HG03139 (cell line): ENCODE data around the gene PIEZO2.
"Not testable (repeated sequence)": the region's sequence is repeated elsewhere in the genome, so short reads cannot be mapped to it uniquely, and the experiment has no call there.

ENCODE experiments used
- ATAC-seq: cut with Tn5 transposase; IDR thresholded peaks from one replicate; pipeline ENCODE4 v1.9.1; 2021; ENCODE audit not compliant: unreplicated experiment

The PIEZO2 gene

DNA sequence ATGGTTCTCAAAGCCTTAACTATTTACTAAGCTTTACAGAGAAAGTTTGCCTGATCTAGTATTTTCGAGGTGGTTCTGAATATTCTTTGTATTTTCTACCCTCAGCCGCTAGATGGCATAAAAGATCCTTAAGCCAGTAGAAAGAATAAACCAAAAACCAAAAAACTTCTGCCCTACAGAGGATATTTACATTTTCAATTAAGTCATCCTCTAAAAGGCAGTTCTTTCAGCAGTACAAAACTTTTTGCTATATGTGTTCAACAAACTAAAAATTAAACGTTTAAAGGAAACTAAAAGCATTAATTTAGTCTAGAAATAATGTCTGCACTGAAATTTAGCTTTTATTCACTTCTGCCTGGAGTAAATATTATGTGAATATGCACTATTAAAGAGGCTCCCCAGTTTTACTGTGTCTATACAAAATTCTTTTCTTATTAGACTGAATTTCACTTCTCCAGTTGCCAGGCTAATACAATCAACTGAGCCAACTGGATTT lies 297.5 kb downstream of the PIEZO2 start:
- ATAC-seq, result no peak

DNA sequence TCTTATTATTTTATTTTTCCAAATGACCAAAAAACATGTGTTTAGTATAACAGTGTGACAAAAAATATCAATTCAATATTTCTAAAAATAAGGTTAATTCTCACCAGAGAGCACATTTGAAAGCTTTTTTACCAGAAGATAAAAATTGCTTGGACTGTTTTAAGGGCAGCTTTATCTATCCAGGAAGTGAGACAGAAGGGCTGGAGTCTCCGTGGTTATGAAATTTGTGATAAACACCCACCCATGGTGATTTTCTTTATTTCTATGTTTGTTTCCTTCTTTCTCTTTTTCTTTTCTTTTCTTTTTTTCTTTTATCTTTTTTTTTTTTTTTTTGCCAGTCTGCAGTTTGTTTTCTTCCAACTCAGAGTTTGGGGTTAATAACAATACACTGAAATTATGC lies 298.5 kb downstream of the PIEZO2 start:
- no peak for ATAC-seq

DNA sequence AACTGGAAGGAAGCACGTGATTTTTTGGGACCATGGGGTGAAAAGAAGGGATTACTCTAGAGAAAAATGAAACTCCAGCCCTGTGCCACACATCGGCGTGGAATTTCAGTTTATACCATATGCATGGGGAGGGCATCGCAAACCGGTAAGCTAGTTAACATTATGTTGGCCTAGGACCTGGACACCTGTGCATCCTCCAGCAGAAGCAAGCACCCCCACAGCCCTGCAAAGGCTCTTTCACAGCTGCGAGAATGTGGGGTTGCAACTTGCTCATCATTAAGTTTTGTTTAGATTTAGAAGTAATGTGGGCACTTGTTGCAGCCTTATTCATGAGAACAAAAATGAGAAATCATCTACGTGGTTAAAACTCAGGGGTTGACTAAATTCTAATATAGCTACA lies 299.2 kb downstream of the PIEZO2 start:
- ATAC-seq, result no peak

DNA sequence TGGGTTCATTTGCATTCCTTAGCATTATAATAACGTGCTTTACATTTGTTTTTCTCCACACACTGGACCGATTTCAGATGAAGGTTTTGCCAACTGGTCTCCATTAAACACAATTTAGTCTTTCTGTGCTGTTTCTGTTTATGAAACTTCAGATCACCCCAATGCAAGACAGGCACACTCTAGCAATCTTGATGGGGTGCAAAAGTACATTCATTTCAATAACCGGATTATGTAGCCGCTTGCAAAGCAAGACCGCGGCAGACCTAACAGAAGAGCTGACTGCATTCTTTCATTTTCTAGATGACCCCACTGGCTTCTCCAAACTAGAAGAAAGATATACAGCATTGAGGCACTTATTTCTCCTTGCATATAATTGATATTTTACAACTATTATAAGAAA lies 301.5 kb downstream of the PIEZO2 start:
- no peak for ATAC-seq

DNA sequence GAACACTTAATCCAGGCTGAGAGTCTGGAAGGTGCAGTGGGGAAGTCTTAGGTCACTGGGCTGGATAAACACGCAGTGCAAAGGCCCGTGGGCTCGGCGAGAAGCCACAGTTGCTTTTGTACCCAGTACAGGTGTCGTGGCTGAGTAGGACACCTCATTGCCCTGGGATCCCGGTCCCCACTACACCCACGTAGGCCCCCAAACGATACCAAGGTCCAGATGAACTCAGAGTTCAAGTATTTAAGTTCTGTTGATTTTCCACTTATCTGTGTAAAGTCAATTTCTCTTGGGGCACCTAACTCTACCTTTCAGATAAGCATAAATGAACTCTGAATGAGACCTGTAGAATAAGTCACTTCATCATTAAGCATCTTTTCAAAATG lies 302.0 kb downstream of the PIEZO2 start:
- ATAC-seq, result no peak

DNA sequence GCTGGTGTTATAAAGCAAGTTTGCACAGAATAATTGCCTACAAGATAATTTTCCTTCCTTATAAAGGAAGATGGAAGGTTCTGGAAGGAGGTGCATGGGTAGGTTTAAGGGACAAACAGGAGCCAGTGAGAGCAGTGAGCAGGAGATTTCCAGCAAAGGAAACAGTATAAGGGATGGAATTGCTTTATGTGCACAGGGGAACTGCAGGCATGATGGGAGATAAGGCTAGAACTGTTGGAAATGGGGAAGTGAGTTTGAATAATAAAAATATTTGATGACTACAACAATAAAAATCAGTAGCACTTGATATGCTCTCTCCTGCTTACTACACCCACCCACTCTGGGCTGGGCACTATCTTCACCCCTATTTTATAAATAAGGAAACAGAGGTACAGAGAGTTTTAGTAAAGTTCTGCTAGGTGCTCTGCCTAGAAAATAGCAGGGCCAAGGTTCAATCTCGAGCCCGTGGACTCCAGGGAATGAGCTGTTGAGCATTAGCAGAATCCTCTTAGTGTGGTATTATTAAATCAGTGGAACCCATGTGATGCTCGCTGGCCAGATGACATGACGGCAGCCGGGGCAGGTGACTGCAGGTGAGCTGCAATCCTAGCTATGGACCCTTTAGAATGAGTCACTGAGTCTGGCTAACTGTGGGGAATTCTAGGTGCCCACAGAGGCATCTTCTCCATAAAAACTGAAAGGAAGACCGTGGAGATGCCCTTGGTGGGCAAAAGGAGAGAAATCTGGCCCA lies 302.5 kb downstream of the PIEZO2 start:
- no peak for ATAC-seq

DNA sequence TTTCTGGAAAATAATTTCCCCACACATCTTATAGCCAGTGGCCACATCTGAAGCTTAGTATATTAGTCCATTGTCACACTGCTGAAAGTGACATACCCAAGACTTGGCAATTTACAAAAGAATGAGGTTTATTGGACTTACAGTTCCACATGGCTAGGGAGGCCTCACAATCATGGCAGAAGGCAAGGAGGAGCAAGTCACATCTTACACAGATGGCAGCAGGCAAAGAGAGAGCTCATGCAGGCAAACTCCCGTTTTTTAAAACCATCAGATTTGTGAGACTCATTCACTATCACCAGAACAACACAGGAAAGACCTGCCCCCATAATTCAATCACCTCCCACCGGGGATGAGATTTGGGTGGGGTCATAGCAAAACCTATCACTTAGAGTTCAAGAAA lies 303.3 kb downstream of the PIEZO2 start:
- ATAC-seq, result not testable (repeated sequence)

DNA sequence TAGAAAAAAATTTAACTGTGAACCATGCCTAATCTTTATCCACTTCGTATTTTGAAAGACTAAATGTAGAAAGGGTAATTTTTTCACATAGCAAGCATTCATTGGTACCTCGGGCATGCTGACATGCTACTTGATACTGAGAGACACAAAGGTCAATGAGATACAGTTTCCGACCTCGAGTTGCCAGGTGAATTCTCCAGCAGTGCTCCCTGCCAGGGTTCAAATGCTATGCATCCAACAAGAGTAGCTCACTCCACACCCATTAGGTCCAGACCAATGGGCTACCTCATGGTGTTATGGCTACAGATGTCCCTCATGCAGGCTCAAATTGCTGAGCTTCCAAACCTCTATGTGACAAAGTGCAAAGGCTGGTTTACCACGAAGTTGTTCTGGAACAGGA lies 305.8 kb downstream of the PIEZO2 start:
- no peak for ATAC-seq

DNA sequence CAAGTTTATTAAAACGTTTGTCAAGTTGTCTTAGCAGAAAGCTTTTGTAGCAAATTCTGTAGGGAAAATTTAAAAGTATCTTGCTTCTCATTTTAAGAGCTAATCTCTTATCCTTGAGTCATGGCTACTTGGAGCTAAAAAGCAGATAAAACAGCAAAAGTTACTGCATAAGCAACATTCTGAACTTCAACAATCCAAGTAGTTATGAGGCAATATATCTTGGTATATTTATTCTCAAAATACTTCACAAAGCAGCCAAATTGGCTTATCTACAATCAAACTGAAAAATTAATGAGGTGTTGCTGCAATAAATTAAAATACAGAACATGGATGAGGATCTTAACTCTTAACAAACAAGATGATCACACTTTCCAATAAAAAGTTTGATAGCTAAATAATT lies 306.5 kb downstream of the PIEZO2 start:
- ATAC-seq, result no peak

DNA sequence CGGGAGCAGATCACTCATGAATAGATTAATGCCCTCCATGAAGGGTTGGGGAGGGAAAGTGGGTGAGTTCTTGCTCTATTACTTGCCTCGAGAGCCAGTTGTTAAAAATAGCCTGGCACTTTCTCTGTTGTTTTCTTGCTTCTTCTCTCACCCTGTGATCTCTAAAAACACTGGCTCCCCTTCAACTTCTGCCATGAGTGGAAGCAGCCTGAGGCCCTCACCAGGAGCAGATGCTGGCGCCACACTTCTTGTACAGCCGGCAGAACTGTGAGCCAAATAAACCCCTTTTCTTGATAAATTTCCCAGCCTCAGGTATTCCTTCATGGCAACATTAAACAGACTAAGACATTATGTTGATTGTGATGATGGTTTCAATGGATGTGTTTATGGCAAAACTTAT lies 307.0 kb downstream of the PIEZO2 start:
- no peak for ATAC-seq

DNA sequence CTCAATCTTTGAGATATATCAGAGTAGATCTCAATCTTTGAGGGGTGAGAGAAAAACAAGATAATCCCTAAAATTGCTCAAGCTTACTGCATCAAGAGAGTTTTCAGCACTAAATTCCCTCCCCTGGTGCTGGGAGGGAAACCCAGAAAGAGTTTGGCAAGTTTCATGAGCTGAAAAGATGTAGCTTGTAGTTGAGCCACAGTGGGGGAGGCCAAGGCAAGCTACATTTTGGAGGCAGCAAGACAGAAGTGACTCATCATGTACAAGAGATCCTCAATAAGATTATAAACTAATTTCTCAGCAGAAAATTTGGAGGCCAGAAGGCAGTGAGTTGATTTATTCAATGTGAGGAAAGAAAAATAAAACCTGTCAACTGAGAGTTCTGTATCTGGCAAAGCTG lies 308.2 kb downstream of the PIEZO2 start:
- ATAC-seq, result no peak

DNA sequence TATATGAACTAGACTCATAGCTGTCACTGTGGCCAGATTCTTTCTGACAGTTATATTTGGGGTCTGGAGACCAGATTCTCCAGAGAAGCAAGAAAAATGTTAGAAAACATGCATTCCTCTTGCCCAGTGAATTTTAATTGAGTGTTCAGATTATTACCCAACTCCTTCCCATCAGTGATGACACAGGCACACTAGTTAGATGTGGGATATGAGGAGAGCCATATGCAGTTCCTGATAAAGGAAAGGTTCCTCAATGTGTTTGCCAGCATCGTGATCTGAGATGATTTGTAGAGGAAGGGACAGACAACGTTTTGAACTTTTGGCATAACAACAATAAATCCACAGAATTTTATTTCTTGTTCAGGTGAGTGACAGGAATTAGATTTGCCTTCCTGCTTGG lies 308.6 kb downstream of the PIEZO2 start:
- no peak for ATAC-seq

DNA sequence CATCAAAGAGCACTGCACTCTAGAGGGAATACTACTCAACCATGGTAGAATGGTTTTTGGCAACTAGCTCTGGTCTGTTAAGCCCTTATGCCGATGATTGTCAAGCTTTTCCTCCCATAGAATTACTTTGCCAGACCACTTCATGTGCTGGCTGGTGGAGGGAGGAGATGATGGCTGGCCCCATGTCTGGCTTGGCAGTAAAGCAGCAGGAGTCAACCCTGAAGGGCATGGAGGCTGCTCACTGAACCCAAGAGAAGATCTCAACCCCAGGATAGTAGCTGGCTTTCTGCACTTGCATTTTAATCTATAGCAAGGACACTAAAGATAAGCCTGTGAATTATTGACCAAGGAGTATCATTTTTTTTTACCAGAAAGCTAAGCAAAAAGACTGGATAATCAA lies 309.9 kb downstream of the PIEZO2 start:
- ATAC-seq, result no peak

DNA sequence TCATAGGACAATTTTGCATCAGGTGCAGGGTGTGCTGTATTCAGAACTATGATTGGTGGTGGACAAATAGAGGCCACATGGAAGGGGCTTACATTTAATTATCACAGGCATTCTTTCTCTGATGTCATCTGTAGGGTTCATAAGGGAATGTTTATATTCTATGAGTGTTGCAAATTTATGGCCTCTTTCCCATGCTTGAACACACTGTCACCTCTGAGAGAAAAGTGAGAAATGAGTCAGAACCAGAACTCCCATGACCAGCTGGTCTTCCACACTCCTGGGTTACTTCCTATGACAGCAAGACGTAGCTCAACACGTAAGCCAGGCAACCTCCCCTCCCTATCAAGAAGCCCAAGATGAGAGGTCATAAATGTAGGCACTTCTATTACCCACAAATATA lies 310.8 kb downstream of the PIEZO2 start:
- ATAC-seq, result no peak

DNA sequence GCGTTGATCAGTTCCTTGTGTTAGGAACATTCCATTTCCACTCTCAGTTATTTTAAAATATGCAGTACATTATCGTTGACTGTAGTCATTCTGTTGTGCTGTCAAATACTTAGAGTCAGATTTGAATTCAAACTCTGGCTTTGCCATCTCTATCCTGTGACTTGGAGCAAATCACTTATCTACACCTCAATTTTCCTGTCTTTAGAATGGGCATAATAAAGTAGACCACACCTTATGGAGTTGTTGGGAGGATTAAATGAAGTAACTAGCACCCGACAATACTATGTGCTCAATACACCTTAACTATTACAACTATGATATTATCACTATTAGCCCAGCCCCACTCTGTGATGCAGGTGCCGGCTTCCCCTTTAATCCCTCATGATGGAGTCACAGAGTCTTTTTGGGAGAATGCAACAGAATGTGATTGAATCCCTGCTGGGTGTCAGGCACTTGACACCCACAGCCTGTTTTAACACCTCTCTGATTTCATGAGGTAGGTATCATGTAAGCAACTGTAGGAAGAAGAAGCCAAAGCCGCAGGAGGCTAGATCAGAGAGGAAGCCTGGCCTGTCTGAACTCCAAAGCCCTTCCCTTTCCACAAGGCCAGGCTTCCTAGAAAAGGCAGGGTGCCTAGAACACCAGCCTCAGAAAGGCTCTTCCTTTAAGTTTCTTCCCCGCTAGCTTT lies 315.1 kb downstream of the PIEZO2 start:
- no peak for ATAC-seq

DNA sequence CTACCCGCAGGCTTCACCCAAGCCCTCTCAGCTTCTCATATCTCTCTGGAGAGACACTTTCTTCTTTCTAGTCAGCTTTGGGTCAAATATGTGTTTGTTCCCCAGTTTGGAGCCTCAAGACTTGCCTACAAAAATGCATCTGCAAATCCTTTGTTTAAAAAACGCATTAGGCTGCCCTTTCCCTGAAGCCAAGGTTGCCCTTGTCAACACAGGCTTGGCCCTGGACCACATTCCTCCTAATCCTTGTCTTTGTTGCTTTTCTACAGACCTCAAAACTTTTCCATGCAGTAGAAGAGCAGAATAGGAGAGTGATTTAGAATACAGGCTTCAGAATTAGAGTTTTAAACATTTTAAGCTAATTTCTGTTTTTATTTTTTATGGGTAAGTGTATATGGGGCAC lies 315.7 kb downstream of the PIEZO2 start:
- ATAC-seq, result no peak

DNA sequence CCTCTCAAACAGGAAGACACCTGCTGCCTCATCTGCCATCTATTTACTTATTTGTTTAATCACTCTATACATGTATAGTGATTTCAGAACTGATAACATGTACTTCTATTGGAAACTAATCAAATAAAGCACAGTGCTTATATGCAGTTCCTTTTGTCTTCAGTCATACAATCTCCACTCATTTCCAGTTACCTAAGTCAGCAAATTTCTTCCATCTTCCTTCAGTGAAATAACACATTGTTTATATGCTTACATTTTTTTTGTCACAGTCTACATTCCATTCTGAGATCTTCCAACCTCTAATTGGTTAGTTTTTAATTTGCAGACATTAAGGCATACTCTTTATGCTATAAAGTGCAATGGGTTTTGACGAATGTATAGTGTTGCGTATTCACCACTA lies 323.0 kb downstream of the PIEZO2 start:
- no peak for ATAC-seq

DNA sequence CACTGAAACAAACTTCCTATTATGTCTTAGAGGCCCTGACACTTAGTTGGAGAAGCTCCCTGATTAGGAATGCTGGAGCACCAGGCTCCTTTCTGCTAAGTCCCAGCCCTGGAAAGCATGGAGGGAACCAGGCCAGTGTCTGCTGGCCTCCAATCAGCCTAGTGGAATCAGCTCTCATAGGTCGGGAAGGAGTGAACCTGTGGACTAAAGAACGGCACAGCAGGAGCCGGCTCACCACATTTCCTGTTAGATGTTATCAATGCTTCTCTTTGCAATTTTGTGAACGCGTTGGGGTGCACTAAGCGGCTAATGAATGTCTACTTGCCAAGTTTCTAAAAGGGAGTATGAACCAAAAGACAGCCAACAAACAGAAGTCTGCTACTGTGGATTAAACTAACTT lies 326.9 kb downstream of the PIEZO2 start:
- ATAC-seq, result no peak

DNA sequence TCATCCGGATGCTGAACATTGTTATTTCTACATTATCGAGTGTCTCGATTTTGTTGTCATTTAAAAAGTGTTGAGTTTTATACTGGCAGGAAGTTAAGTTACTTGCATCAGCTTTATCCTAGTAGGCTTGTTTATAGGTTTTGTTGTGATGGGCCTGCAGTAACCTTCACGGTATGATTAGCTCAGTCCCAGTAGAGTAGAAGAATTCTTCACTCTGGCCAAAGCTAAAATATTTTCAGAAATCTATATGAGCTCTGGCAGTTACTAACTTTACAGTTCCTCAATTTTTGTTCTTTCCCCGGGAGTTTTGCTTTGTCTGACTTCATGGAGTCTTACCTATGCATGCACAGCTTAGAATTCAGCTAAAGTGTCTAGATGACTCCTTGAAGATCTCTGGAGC lies 328.7 kb downstream of the PIEZO2 start:
- no peak for ATAC-seq

DNA sequence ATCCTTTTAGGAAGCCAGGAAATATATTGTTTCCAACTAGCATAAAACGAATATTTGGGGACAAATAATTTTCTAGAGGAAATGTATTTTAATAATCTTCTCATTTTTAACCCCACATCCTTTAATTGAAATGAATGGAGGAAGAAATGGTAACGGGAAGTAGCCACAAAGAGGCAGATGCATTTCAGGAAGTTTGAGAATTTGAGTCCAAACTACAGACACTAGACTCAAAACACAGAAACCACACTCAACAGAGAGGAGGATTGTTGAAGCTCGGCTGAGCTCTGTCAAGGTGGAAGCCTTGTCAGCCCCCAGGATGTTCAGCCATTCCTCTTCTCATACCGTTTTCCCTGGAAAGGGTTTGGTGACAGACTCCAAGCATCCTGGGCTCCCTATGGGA lies 335.0 kb downstream of the PIEZO2 start:
- ATAC-seq, result no peak

DNA sequence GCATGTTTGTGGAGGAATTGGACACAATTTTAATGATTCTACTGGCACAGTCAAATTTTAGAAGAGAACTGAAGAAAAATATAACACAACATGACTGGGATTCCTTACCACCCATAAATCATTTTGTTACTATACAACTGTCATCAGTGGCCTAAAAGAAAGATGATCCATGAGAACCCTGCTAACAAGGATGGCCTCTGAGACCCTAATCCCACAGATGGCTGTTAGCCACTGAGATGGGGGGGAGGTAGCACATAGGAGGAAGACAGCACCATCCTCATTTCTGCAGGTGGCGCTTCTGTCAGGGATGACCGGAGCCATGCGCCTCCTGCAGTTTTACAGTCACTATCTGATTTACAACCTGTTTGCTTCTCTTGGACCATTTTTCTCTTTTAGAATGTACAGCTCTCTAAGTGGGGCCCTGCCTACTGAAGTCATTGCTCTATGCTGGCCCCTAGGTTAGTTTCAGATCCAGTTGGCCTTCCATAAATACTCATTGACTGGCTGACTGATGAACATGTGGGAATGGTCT lies 343.7 kb downstream of the PIEZO2 start:
- no peak for ATAC-seq

DNA sequence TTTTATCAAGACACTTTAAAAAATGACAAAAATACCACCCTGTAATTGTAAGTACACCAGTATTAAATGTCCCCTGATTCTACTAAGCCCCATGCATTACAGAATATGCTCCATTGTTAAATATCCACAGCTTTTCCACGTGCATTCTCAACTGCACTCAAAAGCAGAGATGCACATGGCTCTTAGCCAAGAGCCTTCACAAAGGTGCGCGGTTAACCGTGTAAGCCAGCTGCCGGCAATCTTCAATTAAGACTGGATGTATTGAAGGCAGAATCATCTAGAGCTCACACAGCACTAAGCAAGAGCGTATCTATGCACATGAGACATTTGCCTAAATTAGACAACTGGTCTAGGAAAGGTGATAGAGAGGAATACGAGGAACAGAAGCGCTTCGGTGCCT lies 345.2 kb downstream of the PIEZO2 start:
- no peak for ATAC-seq
